ENCODE results near the gene UCN2.

DNA sequence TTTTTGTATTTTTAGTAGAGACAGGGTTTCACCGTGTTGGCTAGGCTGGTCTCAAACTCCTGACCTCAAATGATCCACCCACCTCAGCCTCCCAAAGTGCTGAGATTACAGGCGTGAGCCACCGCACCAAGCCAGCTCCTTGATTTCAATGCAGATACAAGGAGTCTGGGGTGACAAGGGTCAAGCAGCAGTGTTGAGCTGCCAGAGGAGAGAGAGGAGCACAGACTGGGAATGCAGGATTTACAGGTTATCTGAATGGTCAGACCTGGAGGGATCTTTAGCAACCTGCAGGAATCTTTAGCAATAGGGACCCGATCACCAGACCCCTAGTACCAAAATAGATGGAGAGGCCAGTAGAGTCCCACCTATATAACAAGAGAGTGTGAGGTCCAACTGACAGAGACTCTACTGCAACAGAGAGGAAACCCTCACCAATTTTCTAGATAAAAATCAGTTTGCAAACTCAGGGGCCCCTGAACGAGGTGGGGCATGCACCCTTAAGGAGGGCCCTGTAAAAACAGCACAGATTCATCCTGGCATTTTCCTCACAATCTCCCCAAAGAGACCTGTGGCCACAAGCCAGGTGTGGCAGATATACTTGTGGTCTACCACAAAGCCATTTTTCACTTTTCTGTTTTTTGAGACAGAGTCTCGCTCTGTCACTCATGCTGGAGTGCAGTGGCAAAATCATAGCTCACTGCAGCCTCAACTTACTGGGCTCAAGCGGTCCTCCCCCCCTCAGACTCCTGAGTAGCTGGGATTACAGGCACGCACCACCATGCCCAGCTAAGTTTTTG is 49.0 kb downstream of the UCN2 start:
- TF ChIP-seq POLR2A (IDR thresholded peaks at IDR 0.05), result no peak
- TF ChIP-seq, protein P1, sequence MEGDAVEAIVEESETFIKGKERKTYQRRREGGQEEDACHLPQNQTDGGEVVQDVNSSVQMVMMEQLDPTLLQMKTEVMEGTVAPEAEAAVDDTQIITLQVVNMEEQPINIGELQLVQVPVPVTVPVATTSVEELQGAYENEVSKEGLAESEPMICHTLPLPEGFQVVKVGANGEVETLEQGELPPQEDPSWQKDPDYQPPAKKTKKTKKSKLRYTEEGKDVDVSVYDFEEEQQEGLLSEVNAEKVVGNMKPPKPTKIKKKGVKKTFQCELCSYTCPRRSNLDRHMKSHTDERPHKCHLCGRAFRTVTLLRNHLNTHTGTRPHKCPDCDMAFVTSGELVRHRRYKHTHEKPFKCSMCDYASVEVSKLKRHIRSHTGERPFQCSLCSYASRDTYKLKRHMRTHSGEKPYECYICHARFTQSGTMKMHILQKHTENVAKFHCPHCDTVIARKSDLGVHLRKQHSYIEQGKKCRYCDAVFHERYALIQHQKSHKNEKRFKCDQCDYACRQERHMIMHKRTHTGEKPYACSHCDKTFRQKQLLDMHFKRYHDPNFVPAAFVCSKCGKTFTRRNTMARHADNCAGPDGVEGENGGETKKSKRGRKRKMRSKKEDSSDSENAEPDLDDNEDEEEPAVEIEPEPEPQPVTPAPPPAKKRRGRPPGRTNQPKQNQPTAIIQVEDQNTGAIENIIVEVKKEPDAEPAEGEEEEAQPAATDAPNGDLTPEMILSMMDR (IDR thresholded peaks at IDR 0.05), result no peak

Measured in uterus (tissue), 2 donors.